Parathyroid adenoma (tissue), 2 donors: ENCODE data around the gene BAZ2B.

Experiments
- H2AFZ ChIP-seq: fragments of 300-600 bp; sonication (generic); one replicate; pipeline ENCODE4 v1.7.0; 2017; ENCODE audit warnings: antibody characterized with exemption, mild to moderate bottlenecking
- H3K27ac ChIP-seq: fragments of 300-600 bp; sonication (generic); one replicate; pipeline ENCODE4 v1.7.0; 2017
- H3K27me3 ChIP-seq: fragments of 300-600 bp; sonication (generic); one replicate; pipeline ENCODE4 v1.7.0; 2017; ENCODE audit warnings: low read length; ENCODE audit not compliant: control insufficient read depth, insufficient read depth
- H3K36me3 ChIP-seq: fragments of 300-600 bp; sonication (generic); one replicate; pipeline ENCODE4 v1.7.0; 2017; ENCODE audit warnings: low read length; ENCODE audit not compliant: control insufficient read depth, insufficient read depth
- H3K4me1 ChIP-seq: fragments of 300-600 bp; sonication (generic); one replicate; pipeline ENCODE4 v1.7.0; 2017; ENCODE audit warnings: control low read depth
- H3K4me2 ChIP-seq: fragments of 300-600 bp; sonication (generic); one replicate; pipeline ENCODE4 v1.7.0; 2017; ENCODE audit warnings: low read length
- H3K4me3 ChIP-seq: fragments of 300-600 bp; sonication (generic); one replicate; pipeline ENCODE4 v1.7.0; 2017; ENCODE audit warnings: low read depth, low read length
- H3K79me2 ChIP-seq: fragments of 300-600 bp; sonication (generic); one replicate; pipeline ENCODE4 v1.7.0; 2017; ENCODE audit warnings: control low read depth
- H3K9ac ChIP-seq: fragments of 300-600 bp; sonication (generic); one replicate; pipeline ENCODE4 v1.7.0; 2017; ENCODE audit warnings: mild to moderate bottlenecking
- H3K9me3 ChIP-seq: fragments of 300-600 bp; sonication (generic); one replicate; pipeline ENCODE4 v1.7.0; 2017; ENCODE audit warnings: low read length; ENCODE audit not compliant: control insufficient read depth
- CTCF ChIP-seq: fragments of 300-600 bp; sonication (generic); IDR thresholded peaks from one replicate; pipeline ENCODE4 v1.7.0; 2017; ENCODE audit warnings: antibody characterized with exemption, mild to moderate bottlenecking
- donor health status: primary hyperparathyroidism.

BAZ2B gene

GRCh38 chr2:159572459-159572858 lies 43.9 kb downstream of the BAZ2B start:
- Histone ChIP-seq H3K27ac (no peak overlapping the region), H3K9me3 (no peaks in the 10 kb centered on the region), H3K79me2 (peaks cover 49% of the 10 kb centered on the region), H3K4me1 (no peaks in the 10 kb centered on the region), H3K36me3 (no peaks in the 10 kb centered on the region), H3K27me3 (no peaks in the 10 kb centered on the region), H3K4me2 (no peak overlapping the region), H3K4me3 (no peak overlapping the region), H2AFZ (no peak overlapping the region), H3K9ac (no peak overlapping the region)
- no peak for TF ChIP-seq CTCF

GRCh38 chr2:159571540-159572260 lies 44.6 kb downstream of the BAZ2B start:
- H2AFZ ChIP-seq: no peak overlapping the region
- H3K9ac ChIP-seq: no peak overlapping the region
- no peaks in the 10 kb centered on the region for H3K36me3 ChIP-seq
- TF ChIP-seq CTCF: no peak
- H3K27ac ChIP-seq: no peak overlapping the region
- no peak overlapping the region for H3K4me3 ChIP-seq
- no peak overlapping the region for H3K4me2 ChIP-seq
- H3K9me3 ChIP-seq: no peaks in the 10 kb centered on the region
- no peaks in the 10 kb centered on the region for H3K4me1 ChIP-seq
- H3K79me2 ChIP-seq: peaks cover 49% of the 10 kb centered on the region
- H3K27me3 ChIP-seq: no peaks in the 10 kb centered on the region

- H3K4me3 ChIP-seq: no peak overlapping the region
- no peaks in the 10 kb centered on the region for H3K36me3 ChIP-seq
- no peak overlapping the region for H3K9ac ChIP-seq
- no peak overlapping the region for H2AFZ ChIP-seq
- H3K4me2 ChIP-seq: no peak overlapping the region
- TF ChIP-seq CTCF: no peak
- no peaks in the 10 kb centered on the region for H3K4me1 ChIP-seq
- no peaks in the 10 kb centered on the region for H3K27me3 ChIP-seq
- H3K27ac ChIP-seq: no peak overlapping the region
- no peaks in the 10 kb centered on the region for H3K9me3 ChIP-seq
- H3K79me2 ChIP-seq: peaks cover 32% of the 10 kb centered on the region
Measured at GRCh38 chr2:159564081-159564480, 52.3 kb downstream of the BAZ2B start.

- H3K27me3 ChIP-seq: no peaks in the 10 kb centered on the region
- H2AFZ ChIP-seq: no peak overlapping the region
- peaks cover 34% of the 10 kb centered on the region for H3K79me2 ChIP-seq
- H3K9ac ChIP-seq: no peak overlapping the region
- H3K4me2 ChIP-seq: no peak overlapping the region
- no peaks in the 10 kb centered on the region for H3K4me1 ChIP-seq
- no peak for TF ChIP-seq CTCF
- no peak overlapping the region for H3K27ac ChIP-seq
- H3K36me3 ChIP-seq: no peaks in the 10 kb centered on the region
- no peak overlapping the region for H3K4me3 ChIP-seq
- no peaks in the 10 kb centered on the region for H3K9me3 ChIP-seq
Measured at GRCh38 chr2:159562248-159562647, 54.1 kb downstream of the BAZ2B start.

GRCh38 chr2:159561786-159562185 lies 54.6 kb downstream of the BAZ2B start:
- no peak for TF ChIP-seq CTCF
- Histone ChIP-seq H3K79me2 (peaks cover 32% of the 10 kb centered on the region), H3K36me3 (no peaks in the 10 kb centered on the region), H3K27me3 (no peaks in the 10 kb centered on the region), H3K4me1 (no peaks in the 10 kb centered on the region), H3K4me3 (no peak overlapping the region), H3K4me2 (no peak overlapping the region), H3K9me3 (no peaks in the 10 kb centered on the region), H3K9ac (no peak overlapping the region), H2AFZ (no peak overlapping the region), H3K27ac (no peak overlapping the region)
